ENCODE measurements around the gene TADA1. TPM values are rescaled to one million over a fixed set of nuclear protein-coding genes. Genes with fewer than 3 reads are reported as not detected.

Gene TADA1
- total RNA-seq, 1 experiment from 2014 or later: 16.0 TPM

GRCh38 chr1:166843769-166844596 lies 32.1 kb downstream of the TADA1 start:
- H3K27ac ChIP-seq (ENCODE audit: low read depth, low read length): no peak overlapping the region
- BruUV-seq (replicated peaks): no TSS peak
- no peak overlapping the region for H3K4me3 ChIP-seq (replicated peaks in 1 of 2; ENCODE audit: low read depth in 1 of 2, low read length in 2 of 2)
- peaks cover 53 to 73% of the 10 kb centered on the region in 2 experiments for H3K36me3 ChIP-seq (ENCODE audit: control insufficient read depth in 1 of 2, insufficient read depth in 2 of 2, low read length in 2 of 2)
- H3K27me3 ChIP-seq (ENCODE audit: insufficient read depth, low read length): no peaks in the 10 kb centered on the region
- TF ChIP-seq CBX3 (IDR thresholded peaks at IDR 0.05; ENCODE audit: low read depth) (no peak), CTCF (IDR thresholded peaks at IDR 0.05 in 2 of 3, conservative IDR thresholded peaks at IDR 0.05 in 1 of 3; ENCODE audit: borderline replicate concordance in 1 of 3, insufficient read depth in 1 of 3, low read depth in 2 of 3, low read length in 2 of 3) (no peak), SRF (IDR thresholded peaks at IDR 0.05; ENCODE audit: low read depth) (no peak), SIN3A (IDR thresholded peaks at IDR 0.05; ENCODE audit: low read depth) (no peak), EGR1 (IDR thresholded peaks at IDR 0.05; ENCODE audit: low read depth) (no peak), POLR2A (IDR thresholded peaks at IDR 0.05; ENCODE audit: borderline replicate concordance, extremely low read depth, insufficient read depth, insufficient read length) (no peak), FOSL1 (IDR thresholded peaks at IDR 0.05; ENCODE audit: low read depth) (no peak), EZH2 (IDR thresholded peaks at IDR 0.05) (no peak), TCF7L2 (IDR thresholded peaks at IDR 0.05; ENCODE audit: borderline replicate concordance, extremely low read depth, insufficient read depth, insufficient read length) (no peak), CEBPB (IDR thresholded peaks at IDR 0.05; ENCODE audit: low read depth) (no peak), ZFX (IDR thresholded peaks at IDR 0.05) (no peak), EZH2phosphoT487 (IDR thresholded peaks at IDR 0.05; ENCODE audit: borderline replicate concordance) (no peak), ATF3 (IDR thresholded peaks at IDR 0.05) (no peak), RAD21 (IDR thresholded peaks at IDR 0.05; ENCODE audit: low read depth) (no peak), YY1 (IDR thresholded peaks at IDR 0.05; ENCODE audit: extremely low read depth, insufficient replicate concordance, low read depth, low read length) (no peak), ELF1 (IDR thresholded peaks at IDR 0.05; ENCODE audit: borderline replicate concordance, low read depth) (no peak), JUND (IDR thresholded peaks at IDR 0.05) (no peak), ZNF274 (IDR thresholded peaks at IDR 0.05; ENCODE audit: low read depth, low read length) (no peak)
- TF ChIP-seq, protein P1, sequence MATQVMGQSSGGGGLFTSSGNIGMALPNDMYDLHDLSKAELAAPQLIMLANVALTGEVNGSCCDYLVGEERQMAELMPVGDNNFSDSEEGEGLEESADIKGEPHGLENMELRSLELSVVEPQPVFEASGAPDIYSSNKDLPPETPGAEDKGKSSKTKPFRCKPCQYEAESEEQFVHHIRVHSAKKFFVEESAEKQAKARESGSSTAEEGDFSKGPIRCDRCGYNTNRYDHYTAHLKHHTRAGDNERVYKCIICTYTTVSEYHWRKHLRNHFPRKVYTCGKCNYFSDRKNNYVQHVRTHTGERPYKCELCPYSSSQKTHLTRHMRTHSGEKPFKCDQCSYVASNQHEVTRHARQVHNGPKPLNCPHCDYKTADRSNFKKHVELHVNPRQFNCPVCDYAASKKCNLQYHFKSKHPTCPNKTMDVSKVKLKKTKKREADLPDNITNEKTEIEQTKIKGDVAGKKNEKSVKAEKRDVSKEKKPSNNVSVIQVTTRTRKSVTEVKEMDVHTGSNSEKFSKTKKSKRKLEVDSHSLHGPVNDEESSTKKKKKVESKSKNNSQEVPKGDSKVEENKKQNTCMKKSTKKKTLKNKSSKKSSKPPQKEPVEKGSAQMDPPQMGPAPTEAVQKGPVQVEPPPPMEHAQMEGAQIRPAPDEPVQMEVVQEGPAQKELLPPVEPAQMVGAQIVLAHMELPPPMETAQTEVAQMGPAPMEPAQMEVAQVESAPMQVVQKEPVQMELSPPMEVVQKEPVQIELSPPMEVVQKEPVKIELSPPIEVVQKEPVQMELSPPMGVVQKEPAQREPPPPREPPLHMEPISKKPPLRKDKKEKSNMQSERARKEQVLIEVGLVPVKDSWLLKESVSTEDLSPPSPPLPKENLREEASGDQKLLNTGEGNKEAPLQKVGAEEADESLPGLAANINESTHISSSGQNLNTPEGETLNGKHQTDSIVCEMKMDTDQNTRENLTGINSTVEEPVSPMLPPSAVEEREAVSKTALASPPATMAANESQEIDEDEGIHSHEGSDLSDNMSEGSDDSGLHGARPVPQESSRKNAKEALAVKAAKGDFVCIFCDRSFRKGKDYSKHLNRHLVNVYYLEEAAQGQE (IDR thresholded peaks at IDR 0.05; ENCODE audit: low read depth): no peak
- CTCF ChIA-PET: no interaction called here
- no peak overlapping the region for H3K9ac ChIP-seq (ENCODE audit: low read length)
- H3K4me1 ChIP-seq (ENCODE audit: control insufficient read depth in 1 of 2, insufficient read depth in 2 of 2, low read length in 2 of 2): peaks cover 0 to 14% of the 10 kb centered on the region in 2 experiments; a peak in 2 of 4 replicates
- DNase-seq (ENCODE audit: low read depth, low spot score) (no peak), ATAC-seq (no peak)
- POLR2A ChIA-PET: no interaction called here
- H3K9me3 ChIP-seq (ENCODE audit: control insufficient read depth in 1 of 2, insufficient read depth in 1 of 2, low read depth in 1 of 2, low read length in 2 of 2): no peaks in the 10 kb centered on the region
- RAD21 ChIA-PET (ENCODE audit: low non-redundant PET in 1 of 2, low total read pairs in 2 of 2, uncharacterized antibody in 2 of 2, unreplicated experiment in 2 of 2): no interaction called here
- no peak overlapping the region for H3K4me2 ChIP-seq (ENCODE audit: low read length)
- H3K9me2 ChIP-seq (ENCODE audit: insufficient read depth): no peaks in the 10 kb centered on the region
- H2AFZ ChIP-seq (ENCODE audit: low read depth, low read length, poor library complexity, severe bottlenecking): no peak overlapping the region
- H4K20me1 ChIP-seq (ENCODE audit: insufficient read depth): no peaks in the 10 kb centered on the region
- intact Hi-C loops (cut with micrococcal nuclease): no loop called here
- peaks cover 82% of the 10 kb centered on the region for H3K79me2 ChIP-seq (ENCODE audit: insufficient read depth, low read length)
